ENCODE data around the gene SYNDIG1.

- TF ChIP-seq CTCF (IDR thresholded peaks at IDR 0.05) (no peak), POLR2A (IDR thresholded peaks at IDR 0.05) (no peak)
These were observed 9.7 kb upstream of the SYNDIG1 start for GRCh38 chr20:24459733-24460132.

All from uterus (tissue), 2 donors.